ENCODE data around the gene DLG2.

DNA sequence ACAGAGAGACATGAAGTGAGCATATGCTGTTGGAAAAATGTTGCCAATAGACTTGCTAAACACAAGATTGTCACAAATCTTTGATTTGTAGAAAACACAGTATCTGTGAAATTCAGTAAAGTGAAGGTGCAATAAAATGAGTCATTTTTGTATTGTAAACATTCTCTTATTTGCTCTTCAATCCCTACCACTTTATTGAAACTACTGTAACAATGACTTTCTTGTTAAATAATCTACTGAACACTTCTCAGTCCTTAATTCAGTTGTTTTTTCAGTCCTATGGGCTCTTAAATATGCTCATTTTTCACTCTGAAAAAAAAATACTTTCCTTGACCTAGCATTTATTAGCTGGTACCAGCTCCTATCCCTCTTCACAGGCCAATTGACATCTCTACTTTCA lies 531.9 kb downstream of the DLG2 start:
- TF ChIP-seq CTCF (IDR thresholded peaks at IDR 0.05; ENCODE audit: insufficient read depth, low read length): no peak
- no peak for TF ChIP-seq POLR2AphosphoS5 (IDR thresholded peaks at IDR 0.05; ENCODE audit: low read depth)
- TF ChIP-seq GABPA (IDR thresholded peaks at IDR 0.05; ENCODE audit: low read depth): no peak
- no peak for TF ChIP-seq SPI1 (IDR thresholded peaks at IDR 0.05; ENCODE audit: borderline replicate concordance, low read depth)
